KOPT-K1 (cell line): ENCODE data around the gene C1QTNF12.
"Not testable (repeated sequence)": the region's sequence is repeated elsewhere in the genome, so short reads cannot be mapped to it uniquely, and the experiment has no call there.

Experiments used
- H3K27ac ChIP-seq: fragments of 200-600 bp; sonication (generic); 2 replicates; pipeline ENCODE4 v1.5.1; 2016; ENCODE audit warnings: antibody characterized with exemption, mild to moderate bottlenecking, low read depth, low read length; ENCODE audit not compliant: poor library complexity, severe bottlenecking
- H3K36me3 ChIP-seq: fragments of 200-600 bp; sonication (generic); 2 replicates; pipeline ENCODE4 v1.5.1; 2017; ENCODE audit warnings: antibody characterized with exemption, mild to moderate bottlenecking, low read length, moderate library complexity; ENCODE audit not compliant: insufficient read depth
- H3K9me3 ChIP-seq: fragments of 200-600 bp; sonication (generic); 2 replicates; pipeline ENCODE4 v1.5.1; 2017; ENCODE audit warnings: antibody characterized with exemption, low read length, mild to moderate bottlenecking; ENCODE audit not compliant: insufficient read depth, poor library complexity, severe bottlenecking

The C1QTNF12 gene

DNA sequence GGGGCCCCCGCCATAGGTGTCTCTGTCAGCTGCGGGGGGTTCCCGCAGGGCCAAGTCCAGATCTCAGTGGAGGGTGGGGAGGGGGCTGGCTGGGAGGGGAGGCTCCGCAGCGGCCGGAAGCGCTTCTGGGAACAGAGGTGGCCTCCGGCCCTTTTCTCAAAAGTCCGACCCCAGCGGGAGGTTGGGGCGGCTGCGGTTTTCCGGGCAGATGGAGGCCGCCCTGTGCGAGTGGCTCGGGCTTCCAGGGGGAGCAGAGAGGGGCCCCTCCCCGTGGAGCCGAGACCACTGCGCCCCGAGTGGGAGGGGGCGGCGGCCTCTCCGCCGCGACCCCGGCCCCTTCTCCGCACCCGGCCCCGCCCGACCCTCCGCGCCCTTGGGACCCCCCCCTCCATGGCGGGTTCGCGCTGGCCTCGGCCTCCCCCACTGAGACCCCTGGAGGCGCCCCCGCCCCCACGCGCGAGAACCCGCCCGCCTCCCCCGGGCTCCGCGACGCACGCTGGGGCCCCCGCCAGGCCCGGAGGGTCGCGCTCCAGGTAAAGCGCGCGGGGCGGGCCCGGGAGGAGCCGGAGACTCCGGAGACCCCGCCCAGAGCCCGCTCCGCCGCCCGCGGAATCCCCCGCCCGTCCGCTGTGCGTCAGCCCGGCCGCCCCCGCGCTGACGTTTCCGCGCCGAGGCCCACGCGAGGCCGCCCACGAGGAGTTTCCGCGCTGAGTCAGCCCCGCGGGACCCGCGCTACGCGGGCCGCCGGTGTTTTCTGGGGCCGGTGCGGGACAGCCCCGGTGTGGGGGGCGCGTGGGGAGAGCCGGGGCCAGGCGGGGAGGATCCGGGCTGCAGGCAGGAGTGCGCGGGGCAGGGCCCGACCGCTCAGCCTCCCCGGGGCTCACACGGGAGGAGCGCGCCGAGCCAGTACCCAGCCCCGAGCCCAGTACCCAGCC, 45.4 kb downstream of the C1QTNF12 start:
- Histone ChIP-seq H3K36me3 (no peaks in the 10 kb centered on the region), H3K9me3 (no peaks in the 10 kb centered on the region), H3K27ac (no peak overlapping the region)

DNA sequence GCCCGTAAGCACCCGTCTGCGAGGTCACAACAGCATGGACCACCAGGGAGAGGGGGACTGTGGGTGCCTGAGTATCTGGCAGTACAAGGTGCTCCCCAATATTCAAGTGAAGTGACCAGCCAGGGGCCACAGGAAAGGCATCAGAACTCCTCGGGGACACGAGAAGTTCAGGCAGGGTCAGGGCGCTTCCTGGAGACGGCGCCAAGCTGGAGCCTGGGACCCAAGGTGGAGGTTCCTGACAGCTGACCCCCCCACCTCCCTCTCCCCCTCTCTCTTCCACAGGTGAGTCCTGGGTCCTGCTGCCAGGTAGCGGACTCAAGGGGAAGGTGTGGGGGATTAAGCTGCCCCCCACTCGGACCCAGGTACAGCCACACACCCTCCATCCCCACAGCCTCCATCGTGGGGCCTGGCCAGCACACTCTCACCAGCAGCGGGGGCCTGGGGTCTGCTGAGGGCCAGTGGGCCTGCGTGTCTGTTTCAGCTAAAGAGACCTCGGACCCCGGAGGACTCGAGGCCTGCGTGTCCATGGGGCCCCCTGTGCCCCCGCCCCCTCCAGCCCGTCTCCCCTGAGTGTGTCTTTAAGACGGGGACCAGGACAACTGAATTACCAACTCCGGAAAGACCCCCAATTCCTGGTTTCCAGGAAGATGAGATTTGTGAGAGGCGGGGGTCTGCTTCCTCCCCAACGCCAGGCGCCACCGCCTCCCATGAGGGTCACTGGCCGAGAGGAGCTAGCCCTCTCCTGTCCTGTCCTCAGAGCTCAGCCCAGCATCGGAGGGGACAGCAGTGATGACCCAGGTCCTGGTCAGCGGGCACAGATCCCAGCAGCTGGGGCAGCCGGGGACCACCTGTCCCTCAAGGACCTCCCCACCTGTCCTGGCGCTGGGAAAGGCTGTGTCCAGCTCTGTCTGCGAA, 46.3 kb downstream of the C1QTNF12 start:
- H3K36me3 ChIP-seq = no peaks in the 10 kb centered on the region
- no peak overlapping the region for H3K27ac ChIP-seq
- H3K9me3 ChIP-seq = peaks cover under 1% of the 10 kb centered on the region

DNA sequence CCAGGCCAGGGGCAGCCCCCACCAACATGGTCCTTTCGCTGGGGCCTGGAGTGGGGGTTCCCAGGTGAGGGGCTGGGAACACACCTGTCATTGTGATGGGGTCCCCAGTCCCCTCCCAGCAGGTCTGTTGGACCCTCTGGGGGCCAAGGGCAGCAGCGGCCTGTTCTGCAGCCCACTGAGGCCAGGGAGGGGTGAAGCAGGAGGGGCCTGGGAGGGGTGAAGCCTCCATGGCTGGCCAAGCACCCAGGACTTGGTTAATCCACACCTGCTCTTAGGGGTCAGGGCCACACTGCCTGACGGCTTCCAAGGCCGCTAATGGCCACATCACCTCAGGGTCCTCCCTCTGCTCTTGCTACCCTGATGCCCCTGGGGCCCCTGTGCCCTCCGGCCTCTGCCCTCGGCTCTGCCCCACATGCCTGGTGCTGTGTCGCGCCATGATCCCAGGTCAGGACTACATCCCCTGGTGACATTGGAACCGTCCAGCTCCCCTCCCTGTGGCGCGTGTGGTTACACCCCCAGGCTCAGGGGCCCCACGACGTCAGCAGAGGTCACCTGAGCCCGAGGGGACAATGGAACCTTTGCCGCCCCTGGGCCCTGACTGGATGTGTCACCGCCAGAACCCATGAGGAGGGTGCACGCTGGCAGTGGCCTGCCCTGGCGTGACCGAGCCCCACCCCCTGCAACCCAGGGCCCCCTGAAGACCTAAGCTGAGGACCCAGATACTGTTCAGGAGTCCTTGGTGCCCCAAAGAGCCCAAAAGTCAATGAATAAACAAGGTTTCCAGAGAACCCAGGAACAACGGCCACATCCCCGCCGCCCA, 47.2 kb downstream of the C1QTNF12 start:
- Histone ChIP-seq H3K36me3 (no peaks in the 10 kb centered on the region), H3K27ac (no peak overlapping the region), H3K9me3 (peaks cover 9% of the 10 kb centered on the region)

DNA sequence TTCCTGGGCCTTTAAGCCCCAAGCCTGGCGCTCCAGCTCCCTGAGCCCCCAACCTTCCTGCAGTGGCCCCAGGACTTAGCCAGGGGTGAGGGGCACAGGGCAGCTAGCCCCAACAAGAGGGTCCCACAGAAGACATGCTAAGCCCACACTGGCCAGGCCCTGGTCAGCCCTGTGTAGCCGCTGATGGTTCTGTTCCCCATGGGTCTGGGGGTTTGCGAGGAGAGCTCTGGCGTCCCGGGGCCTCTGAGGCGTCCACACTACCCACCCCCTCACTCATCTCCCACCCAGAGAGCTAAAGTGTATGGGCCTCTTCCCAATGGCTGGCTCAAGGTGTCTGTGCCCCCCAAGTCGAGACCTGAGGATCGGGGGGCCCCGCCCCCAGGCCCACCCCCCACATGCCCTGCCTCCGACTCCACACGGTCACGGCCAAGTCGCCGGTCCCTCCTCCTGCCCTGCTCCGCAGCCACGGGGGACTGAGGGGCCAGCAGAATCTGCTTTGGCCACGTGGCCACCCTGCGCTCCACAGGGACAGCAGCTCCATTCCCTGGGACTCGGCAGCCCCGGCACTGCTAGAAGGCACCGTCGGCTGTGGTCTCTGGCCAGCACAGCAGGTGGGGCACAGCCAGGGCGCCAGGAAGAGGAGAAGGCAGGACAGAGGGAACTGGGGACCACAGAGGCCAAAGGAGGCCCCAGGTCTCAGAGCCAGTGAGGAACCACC, 47.9 kb downstream of the C1QTNF12 start:
- Histone ChIP-seq H3K36me3 (no peaks in the 10 kb centered on the region), H3K9me3 (peaks cover 12% of the 10 kb centered on the region), H3K27ac (no peak overlapping the region)

DNA sequence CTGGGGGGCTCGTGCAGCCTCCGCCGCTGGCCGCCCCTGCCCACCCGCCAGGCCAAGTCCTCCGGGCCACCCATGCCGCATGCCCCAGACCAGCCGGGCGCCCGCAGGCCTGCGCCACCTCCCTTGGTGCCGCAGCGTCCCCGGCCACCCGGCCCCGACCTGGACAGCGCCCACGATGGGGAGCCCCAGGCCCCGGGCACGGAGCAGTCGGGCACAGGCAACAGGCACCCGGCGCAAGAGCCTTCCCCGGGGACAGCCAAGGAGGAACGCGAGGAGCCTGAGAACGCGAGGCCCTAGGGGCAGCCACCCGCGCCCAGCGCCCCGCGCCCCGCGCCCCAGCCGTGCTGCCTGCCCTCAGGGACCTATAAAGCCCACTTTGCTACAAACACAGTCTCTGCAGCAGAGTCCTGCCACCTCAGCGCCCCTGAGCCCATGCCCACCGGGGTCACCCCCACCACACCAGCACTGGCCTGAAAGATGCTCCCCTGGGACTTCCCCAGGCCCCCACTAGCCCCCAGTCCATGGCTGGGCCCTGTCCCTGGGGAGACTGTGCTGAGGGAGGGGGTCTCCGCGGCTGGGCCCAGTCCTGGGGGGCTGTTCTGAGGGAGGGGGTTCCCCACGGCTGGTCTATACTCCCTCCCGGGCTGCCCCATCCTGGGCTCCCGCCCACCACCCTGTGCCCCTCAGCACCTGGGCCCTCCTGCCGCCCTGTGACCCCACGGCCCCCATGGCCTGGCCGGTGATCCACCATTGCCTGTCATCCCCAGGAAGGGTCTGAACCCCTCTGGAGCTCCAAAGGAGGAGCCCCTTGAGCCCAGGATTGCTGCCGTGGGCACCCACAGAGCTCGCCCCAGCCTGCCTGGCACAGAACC, 48.7 kb downstream of the C1QTNF12 start:
- no peak overlapping the region for H3K27ac ChIP-seq
- H3K36me3 ChIP-seq = no peaks in the 10 kb centered on the region
- peaks cover 12% of the 10 kb centered on the region for H3K9me3 ChIP-seq

DNA sequence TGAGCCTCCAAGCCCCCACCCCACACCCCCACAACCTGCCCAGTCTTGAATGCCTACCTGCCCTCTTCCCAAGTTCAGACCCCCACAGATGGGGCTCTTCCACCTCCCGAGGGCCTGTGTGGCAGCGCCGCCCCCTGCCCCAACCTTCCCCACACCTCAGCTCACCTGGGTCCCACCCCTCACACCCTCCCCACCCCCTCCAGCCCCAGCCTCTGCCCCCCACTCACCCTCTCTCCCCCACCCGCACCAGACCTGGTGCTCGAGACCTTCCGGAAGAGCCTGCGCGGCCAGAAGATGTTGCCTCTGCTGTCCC, 49.4 kb downstream of the C1QTNF12 start:
- peaks cover 17% of the 10 kb centered on the region for H3K9me3 ChIP-seq
- H3K27ac ChIP-seq = no peak overlapping the region
- H3K36me3 ChIP-seq = no peaks in the 10 kb centered on the region

DNA sequence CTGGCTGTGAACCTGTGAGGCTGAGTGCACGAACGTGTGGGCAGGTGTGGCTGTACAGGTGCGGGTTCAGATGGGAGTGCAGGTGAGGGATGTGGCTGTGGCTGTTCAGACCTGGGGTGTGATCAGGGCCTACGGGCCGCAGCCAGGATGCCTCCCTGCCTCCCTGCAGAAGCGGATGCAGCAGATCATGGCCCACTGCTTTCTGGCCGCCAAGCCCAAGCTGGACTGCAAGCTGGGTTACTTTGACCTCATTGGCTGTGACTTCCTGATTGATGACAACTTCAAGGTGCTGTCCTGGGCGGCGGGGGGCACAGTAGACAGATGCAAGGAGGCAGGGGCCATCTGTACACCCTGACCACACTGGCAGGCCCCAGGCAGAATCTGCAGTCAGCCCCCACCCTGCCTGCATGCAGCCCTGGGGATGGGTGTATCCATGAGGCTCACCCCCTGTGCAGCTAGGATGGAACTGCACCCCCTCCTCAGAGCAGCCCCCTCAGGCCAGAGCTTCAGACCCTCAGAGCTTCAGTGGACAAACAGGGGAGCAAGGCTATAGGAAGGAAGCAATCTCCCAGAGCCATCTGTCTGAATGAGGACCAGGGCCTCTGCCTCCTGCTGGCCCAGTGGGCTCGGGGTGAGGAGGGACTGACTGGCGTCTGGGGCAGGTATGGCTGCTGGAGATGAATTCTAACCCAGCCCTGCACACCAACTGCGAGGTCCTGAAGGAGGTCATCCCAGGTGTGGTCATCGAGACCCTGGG, 49.9 kb downstream of the C1QTNF12 start:
- no peak overlapping the region for H3K27ac ChIP-seq
- no peaks in the 10 kb centered on the region for H3K36me3 ChIP-seq
- H3K9me3 ChIP-seq = peaks cover 23% of the 10 kb centered on the region

DNA sequence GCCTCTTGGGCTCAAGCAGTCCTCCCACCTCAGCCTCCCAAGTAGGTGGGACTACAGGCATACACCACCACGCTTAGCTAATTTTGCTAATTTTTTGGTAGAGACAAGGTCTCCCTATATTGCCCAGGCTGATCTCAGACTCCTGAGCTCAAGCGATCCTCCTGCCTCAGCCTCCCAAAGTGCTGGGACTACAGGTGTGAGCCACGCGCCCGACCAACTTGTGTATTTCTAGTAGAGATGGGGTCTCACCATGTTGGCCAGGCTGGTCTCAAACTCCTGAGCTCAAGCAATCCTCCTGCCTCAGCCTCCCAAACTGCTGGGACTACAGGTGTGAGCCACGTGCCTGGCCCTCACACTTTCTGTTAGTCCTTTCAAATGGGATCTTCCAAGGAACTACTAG, 50.8 kb downstream of the C1QTNF12 start:
- peaks cover 27% of the 10 kb centered on the region for H3K9me3 ChIP-seq
- not testable (repeated sequence) for H3K36me3 ChIP-seq, H3K27ac ChIP-seq

DNA sequence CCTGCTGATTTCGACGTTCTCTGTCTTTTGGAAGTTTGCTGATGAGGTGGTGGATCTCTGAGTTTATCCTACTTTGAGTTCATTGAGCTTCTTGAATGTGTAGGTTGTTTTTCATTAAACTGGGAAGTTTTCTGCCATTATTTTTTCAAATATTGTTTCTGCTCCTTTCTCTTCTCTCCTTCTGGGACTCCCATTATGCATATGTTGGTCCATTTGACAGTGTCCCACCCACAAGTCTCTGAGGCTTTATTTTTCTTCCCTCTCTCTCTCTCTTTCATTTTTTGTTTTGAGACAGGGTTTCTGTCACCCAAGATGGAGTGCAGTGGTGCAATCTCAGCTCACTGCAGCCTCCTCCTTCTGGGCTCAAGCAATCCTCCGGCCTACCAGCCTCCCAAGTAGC, 51.8 kb downstream of the C1QTNF12 start:
- H3K36me3 ChIP-seq = no peaks in the 10 kb centered on the region
- H3K27ac ChIP-seq = no peak overlapping the region
- H3K9me3 ChIP-seq = peaks cover 27% of the 10 kb centered on the region
